GM12872 (cell line): ENCODE results near the gene MAP4K2.

ENCODE experiments used
- CTCF ChIP-seq: IDR thresholded peaks from 3 replicates; pipeline ENCODE4 v1.5.1; 2011; ENCODE audit warnings: low read depth, mild to moderate bottlenecking, low read length, moderate library complexity; ENCODE audit not compliant: insufficient read depth

MAP4K2 gene

GRCh38 chr11:64754124-64754918 lies 48.7 kb downstream of the MAP4K2 start:
- no peak for TF ChIP-seq CTCF

GRCh38 chr11:64753380-64754123 lies 49.5 kb downstream of the MAP4K2 start:
- no peak for TF ChIP-seq CTCF

- no peak for TF ChIP-seq CTCF
Measured at GRCh38 chr11:64753019-64753379, 50.0 kb downstream of the MAP4K2 start.

GRCh38 chr11:64752175-64752970 lies 50.6 kb downstream of the MAP4K2 start:
- no peak for TF ChIP-seq CTCF

GRCh38 chr11:64751580-64751979 lies 51.4 kb downstream of the MAP4K2 start:
- no peak for TF ChIP-seq CTCF

GRCh38 chr11:64751136-64751535 lies 51.9 kb downstream of the MAP4K2 start:
- TF ChIP-seq CTCF, result no peak
